G401.6 (cell line): ENCODE data around the gene GCNT2.
"Not testable (repeated sequence)": the region's sequence is repeated elsewhere in the genome, so short reads cannot be mapped to it uniquely, and the experiment has no call there.

ENCODE experiments used
- FAIRE-seq: peaks from 2 replicates; lab custom pipeline; 2012; peaks lifted over from hg19 to GRCh38; lab: Jason Lieb, UNC

Gene GCNT2

DNA sequence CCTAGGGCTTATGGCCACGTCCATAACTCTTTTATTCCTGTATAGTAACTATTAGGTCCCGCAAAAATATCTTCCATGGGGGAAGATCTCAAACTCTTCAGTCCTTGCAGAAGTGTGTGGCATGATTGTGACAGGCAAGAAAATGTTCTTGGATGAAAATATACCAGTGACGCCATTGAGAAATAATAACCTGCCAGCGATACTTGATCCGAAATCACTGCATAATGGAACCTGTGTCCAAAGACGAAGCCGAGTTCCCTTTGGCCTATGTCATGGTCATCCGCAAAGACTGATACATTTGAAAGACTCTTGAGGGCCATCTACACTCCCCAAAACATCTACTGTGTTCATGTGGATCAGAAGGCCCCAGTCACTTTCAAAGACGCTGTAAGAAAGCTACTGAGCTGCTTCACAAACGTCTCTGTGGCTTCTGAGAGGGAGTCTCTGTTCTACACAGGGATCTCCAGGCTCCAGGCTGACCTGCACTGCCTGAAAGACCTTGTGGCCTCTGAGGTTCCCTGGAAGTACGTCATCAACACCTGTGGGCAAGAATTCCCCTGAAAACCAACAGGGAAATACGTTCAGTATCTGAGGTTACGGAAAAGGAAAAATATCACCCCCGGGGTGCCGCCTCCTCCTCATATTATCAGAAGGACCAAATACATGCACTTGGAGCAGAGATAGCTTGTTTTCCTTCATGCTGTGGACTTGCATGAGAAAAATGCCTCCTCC is 6.9 kb upstream of the GCNT2 start:
- no peak for FAIRE-seq

DNA sequence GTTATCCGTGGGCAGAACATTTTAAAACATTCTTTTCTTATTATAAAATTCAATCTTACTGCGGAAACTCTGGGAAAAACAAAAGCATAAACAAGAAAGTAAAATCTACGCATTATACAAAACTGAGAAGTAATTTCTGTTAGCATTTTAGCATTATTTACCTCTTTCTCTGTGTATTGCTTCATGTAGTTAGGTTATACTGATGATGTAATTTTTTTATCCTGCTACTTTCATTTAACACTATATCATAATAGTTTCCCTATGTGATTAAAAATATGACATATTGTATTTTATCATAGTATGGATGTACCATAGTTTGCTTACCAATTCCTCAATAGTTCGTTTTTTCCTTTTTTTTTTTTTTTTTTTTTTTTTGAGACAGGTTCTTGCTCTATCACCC is 4.2 kb upstream of the GCNT2 start:
- peak; percentile 34 for FAIRE-seq

DNA sequence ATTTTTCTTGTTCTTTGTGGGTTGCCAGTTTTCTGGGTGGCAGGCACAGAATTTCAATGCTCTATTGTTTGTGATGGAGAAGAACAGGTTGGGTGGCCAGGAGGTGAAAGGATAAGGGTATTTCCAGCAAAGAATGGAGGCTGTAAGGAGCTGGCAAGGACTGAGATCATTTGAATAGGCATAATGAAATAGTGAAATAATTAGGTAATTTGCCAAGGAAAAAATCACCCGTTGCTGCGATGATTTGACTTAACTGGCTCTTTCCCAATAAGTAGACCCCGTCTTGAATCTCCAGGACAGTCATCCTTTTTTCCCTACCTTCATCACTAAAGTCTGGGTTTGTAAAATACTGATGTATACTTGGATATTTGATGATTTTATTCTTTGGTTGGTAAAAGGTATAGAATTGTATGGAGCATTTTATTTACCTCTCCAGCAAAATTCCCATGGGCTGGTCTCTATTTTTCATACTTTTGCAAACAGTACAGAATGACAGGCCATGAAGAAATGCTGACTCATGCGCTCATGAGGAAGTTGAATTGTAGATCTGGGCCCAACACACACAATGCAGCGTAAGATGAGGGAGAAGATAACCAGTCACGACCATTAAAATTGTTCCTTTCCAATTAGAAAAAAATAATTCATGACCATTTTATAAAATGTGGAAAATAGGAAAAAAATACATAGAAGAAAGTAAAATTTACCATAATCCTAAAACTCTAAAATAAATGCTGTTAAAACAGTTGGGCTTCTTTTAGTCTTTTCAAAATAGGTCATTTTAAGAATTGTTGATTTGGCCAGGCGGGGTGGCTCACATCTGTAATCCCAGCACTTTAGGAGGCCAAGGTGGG is 2.4 kb upstream of the GCNT2 start:
- no peak for FAIRE-seq

DNA sequence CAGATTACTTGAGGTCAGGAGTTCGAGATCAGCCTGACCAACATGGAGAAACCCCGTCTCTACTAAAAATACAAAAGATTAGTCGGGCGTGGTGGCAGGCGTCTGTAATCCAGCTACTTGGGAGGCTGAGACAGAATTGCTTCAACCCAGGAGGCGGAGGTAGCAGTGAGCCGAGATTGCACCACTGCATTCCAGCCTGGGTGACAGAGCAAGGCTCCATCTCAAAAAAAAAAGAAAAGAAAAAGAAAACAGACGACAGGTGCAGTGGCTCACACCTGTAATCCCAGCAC is 1.8 kb upstream of the GCNT2 start:
- FAIRE-seq: not testable (repeated sequence)

DNA sequence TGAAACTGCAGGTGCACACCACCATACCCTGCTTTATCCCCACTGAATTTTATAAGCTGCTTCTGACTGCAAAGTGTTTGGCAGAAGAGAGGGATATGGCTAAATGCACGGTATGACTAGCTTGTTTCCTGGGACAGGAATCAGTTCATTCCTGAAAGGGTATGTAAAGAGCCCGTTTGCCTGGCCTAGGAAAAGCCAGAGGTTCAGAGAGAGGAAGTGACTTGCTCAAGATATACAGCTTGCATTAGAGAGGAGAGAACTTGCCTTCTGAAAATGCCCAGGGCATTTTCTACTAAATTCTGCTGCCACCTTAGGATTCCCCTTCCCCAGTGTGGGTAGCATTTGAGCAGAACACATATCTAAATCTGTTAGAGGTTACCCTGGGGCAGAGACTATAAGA is 683 bp upstream of the GCNT2 start:
- no peak for FAIRE-seq

DNA sequence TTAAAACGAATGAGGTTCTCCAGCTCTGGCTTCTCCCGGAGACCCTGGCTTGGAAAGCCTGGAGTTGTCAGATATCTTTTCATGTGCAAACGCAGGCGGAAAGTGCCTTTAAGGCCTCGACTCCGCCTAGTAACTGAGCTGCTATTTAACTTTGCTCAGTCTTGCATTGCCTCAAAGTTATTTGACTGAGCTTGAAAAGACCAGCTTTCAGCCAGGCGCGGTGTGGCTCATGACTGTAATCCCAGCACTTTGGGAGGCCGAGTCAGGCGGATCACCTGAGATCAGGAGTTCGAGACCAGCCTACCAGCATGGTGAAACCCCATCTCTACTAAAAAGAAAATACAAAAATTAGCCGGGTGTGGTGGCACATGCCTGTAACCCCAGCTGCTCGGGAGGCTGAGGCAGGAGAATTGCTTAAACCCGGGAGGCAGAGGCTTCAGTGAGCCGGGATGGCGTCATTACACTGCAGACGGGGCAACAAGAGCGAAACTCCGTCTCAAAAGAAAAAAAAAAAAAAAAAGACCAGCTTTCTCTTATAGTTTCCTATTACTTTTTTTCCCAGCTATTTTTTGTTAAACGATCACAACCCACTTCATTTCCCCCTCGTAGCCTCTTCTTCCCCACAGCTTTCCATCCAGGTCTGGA is 1.9 kb downstream of the GCNT2 start:
- peak; percentile 90 for FAIRE-seq

DNA sequence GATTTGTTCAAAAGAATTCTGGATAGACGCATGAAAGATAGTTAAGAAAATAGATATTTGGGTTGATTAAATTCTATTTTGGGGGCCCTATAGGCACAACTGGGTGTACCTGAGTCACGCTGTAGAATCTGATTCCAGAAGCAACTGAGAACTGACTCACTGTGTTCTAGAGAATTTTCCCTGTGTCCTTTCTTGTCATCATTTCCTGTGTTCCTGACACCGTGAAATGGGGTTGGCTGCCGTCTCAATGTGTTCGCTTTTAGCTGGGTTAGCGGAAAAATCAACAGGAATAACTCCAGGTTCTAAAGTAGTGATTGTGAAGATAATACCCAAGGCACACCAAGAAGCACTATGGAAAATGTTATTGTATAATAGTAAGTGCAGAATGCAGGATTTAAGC is 5.0 kb downstream of the GCNT2 start:
- no peak for FAIRE-seq

DNA sequence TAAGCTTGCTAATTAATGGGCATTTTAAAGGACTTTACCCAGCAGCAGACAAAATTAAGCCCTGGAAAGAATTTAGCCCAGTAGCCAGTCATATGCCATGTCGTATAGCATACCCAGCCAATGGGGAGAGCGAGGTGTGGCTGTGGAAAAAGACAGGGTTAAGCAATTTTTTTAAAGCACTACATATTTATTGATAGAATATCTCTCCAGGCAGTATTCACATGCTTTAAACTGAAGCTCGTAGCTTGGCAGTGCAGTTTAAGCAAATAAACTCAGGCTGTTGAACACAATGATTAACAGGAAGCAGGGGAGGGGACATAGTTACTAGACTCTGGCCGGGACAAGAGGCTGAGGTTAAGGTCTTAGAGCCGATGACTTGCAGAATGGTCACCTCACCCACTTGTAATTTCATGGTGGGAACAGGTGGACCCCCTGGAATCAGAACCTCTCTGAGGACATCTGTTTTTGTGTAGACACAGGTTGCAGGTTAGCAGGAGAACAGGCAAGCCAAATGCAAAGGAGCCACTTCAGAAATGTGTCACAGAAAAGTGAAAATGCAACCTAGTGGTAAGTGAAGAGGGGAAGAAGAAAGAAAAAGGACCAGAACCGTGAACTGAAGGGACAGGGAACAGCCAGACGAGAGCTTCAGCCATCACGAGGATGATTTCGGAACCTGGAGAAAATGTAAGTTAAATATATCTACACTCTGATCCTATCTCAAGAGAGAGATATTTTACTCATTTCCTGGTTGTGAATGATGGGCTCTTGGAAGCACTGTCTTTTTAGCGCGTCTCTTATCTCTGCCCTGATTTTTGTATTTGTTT is 7.2 kb downstream of the GCNT2 start:
- peak; percentile 97 for FAIRE-seq

DNA sequence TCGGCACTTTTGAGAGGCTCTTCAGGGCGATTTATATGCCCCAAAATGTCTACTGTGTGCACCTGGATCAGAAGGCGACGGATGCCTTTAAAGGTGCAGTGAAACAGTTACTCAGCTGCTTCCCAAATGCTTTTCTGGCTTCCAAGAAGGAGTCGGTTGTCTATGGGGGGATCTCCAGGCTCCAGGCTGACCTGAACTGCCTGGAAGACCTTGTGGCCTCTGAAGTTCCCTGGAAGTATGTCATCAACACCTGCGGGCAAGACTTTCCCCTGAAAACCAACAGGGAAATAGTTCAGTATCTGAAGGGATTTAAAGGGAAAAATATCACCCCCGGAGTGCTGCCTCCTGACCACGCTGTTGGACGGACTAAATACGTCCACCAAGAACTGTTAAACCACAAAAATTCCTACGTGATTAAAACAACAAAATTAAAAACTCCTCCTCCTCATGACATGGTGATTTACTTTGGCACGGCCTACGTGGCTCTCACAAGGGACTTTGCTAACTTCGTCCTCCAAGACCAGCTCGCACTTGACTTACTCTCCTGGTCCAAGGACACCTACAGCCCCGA is 8.2 kb downstream of the GCNT2 start:
- FAIRE-seq: peak; percentile 95

DNA sequence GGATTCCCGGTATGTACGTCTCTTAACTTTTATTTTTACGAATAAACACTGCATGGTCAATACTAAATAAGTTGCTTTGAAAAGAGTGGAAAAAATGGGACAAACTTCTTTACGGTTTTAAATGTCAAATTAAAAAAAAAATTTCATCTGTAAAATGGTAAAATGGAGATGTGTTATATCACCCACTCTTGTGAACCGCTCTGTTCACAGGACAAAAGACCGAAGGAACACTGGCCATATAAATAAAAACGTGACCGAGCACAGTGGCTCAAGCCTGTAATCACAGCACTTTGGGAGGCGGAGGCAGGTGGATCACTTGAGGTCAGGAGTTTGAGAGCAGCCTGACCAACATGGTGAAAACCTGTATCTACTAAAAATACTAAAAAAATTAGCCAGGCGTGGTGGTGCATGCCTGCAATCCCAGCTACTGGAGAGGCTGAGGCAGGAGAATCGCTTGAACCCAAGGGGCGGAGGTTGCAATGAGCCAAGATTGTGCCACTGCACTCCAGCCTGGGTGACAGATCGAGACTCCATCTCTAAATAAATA is 8.8 kb downstream of the GCNT2 start:
- FAIRE-seq: not testable (repeated sequence)

DNA sequence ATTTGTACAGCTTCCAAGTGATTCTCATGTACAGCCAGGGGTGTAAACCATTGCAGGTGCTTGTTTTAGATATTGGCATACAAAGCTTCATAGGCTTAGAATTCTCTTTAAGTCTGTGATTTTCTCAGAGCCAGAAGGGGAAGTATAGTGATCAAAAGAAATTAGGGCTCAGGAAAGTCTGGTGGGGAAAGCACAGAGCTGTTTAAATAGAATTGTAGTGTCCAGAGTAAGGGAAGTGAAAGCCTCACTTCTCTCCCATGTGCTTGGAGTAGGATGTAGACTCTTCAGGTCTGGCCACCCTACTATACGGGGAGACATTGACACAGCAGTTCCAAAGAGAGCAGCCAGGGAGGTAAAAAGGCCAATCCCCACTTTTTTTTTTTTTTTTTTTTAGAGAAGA is 10.4 kb downstream of the GCNT2 start:
- no peak for FAIRE-seq

DNA sequence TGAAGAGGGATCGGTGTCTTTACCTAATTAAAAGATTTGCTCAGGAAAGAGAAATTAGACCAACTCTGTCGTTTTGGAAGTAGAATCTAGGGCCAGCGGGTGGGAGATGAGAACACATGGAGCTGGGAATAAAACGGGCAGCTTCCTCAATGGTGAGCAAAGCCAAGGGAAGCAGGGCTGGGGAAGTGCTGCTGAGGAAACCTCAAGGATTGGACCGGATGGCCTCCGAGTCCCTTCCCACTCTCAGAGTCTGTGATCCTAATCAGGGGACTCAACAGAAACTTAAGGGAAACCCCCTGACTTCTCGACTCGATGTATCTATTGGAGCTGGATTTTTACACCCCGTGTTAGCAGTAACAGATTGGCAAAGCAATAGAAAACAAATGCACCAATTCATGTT is 10.8 kb downstream of the GCNT2 start:
- FAIRE-seq: no peak

DNA sequence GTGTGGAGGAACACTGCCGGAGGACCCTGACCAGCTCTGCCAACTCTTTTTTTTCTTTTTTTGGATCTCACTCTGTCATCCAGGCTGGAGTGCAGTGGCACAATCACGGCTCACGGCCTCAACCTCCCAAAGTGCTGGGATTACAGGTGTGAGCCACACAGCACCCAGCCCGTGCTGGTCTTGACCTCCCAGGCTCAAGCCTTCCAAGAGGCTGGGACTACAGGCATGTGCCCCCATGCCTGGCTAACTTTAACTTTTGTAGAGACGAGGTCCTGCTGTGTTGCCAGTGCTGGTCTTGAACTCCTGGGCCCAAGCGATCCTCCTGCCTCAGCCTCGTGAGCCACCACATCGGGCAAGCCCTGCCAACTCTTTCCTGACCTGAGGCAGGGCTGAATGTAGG is 11.2 kb downstream of the GCNT2 start:
- FAIRE-seq: no peak

DNA sequence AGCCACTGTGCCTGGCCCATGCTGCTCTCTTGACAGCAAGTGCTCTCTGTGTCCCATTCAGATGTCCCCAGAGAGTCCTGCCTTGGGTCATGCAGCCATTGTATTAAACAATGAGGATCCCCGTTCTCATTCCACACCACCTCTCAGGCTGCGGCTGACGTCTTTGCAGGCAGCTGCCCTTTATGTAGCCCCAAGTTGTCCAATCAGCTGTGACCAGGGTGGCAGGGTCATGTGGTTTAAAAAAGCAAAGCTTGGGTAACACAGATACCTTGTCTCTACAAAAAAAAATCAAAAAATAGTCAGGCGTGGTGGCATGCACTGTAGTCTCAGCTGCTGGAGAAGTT is 13.2 kb downstream of the GCNT2 start:
- FAIRE-seq: no peak

DNA sequence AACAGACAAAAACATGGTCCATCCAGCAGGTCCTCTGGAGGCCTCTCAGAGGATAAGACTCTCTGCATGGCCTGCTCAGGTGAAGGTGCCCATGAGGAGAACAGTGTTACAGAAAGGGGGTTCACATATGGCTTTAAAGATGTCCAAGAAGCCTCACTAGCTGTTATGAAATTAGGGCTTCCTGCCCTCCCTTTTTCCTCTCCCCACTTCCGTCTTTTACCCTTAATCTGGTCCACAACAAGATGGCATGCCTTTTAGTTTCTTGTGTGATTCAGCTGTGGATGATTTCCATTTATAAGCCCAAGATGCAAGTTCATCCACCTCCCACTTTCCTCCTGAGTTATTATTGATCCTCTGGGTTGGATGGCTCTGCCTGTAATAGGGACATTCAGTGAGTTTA is 14.0 kb downstream of the GCNT2 start:
- FAIRE-seq: no peak

DNA sequence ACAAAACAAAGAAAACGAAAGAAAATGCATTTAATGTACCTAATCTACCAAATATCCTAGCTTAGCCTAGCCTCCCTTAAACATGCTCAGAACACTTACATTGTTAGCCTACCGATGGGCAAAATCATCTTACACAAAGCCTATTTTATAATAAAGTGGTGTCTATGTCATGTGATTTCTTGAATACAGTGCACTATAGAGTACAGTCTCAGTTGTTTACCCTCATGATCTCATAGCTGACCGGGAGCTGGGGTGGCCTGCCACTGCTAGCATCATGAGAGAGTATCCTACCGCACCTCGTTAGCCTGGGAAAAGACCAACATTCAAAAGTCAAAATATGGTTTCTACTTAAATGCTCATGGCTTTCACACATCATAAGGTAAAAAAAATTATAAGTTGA is 16.6 kb downstream of the GCNT2 start:
- FAIRE-seq: no peak

DNA sequence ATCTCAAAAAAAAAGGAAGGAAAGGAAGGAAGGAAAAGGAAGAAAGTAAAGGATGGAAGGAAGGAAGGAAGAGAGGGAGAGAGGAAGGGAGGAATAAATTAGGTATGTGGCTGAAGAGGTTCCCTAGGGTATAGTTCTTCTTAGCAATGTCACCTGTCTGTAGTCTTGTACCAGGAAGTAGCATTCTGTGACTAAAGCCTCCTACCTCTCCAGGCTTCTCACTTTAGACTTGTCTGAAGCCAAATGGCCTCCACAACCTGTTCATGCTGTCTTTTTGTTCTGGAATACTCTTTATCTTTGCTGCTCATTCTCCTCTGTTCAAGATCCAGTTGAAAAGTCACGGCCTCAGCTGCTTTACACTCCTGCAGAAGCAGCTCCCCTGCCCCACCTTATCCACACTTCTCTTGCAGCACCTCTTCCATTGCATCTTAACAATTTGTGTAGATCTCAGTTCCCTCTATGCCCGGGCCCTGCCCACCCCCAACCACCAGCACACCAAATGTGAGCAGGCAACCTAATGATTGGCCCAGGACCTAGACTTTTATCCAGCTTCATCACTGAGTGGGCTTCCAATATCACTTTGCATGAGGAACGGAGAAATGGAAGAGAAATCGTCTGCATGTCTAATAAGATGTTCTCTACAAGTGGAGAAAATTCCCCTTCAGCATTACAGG is 19.1 kb downstream of the GCNT2 start:
- FAIRE-seq: no peak

DNA sequence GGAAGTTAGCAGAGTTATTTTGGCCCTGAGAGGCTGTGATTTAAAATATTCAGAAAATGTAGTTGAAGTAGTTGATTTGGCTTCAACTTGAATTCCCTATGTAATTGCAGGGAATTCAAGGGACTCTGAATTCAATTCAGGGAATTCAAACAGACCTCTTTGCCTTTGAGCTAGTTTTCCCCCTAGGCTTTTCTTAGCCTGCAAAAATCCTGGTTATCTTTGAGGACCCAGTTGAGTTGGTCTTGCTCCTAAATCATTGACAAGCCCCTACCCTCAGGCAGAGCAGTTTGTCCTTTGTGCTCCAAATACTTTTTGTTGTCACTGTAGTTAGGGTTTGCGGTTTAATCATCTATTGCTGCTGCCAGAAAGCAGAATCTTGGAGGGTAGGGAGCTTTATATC is 20.4 kb downstream of the GCNT2 start:
- no peak for FAIRE-seq

DNA sequence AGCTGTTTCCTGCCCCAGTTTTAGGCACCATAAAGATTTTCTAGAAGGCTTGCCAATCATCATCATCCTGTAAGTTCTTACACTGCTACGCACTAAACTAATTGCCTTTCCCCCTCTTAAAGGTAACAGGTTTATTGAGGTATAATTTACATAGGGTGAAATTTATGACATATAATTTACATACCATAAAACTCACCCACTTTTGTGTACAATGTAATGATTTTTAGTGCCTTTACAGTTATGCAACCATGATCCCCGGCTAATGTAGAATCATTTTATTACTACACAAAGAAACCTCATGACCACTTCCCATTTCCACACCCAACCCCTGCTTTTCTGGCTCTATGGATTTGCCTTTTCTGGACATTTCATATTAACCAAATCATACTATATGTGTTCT is 21.1 kb downstream of the GCNT2 start:
- FAIRE-seq: no peak

DNA sequence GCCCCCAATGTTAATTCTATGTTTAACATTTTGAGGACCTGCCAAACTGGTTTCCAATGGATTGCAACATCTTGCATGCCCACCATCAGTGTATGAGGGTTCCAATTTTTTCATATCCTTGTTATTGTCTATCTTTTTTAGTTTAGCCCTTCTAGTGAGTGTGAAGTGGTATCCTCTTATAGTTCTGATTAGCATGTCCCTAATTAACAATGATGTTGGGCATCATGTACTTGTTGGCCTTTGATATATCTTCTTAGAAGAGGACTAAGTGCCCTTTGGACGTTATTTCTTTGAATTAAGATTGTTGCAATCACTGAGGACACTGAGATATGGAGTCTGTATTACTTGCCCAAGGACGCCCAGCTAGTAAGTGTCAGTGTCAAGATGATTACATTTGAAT is 22.3 kb downstream of the GCNT2 start:
- no peak for FAIRE-seq

DNA sequence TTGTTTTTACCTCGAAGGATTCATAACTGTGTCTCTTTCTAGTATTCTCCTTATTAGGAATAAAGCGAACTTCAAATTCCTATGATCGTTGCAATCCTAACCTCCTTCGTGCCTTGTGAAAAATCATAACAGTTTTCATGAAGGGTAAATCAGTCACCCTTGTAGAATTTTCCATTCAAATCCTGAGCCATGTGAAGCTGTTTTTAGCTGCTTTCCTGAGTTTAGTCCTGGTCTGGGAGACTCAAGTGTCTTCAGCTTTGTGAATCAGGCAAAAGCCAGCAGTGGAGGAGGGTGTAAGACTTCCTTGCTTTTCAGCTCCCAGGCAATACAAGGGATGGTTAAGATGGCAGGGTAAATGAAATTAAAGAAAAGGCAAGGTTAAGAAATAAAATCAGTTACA is 24.3 kb downstream of the GCNT2 start:
- no peak for FAIRE-seq

DNA sequence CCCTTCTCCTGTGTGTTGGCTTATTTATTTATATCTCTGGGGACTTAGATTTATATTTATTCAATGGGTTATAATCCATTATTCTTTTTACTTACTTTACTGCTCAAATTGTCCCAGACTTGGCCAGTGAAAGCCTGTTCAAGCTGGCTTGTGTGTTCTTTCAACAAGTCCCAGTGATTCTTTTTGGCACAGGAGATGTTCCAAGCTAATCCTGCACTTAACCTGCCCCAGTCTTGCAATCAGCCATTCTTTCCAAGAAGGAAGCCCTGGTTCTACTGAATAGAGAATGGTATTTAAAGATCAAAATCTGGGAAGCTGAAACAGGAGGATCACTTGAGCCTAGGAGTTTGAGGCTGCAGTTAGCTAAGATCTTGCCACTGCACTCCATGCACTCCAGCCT is 26.7 kb downstream of the GCNT2 start:
- no peak for FAIRE-seq
